BJ (cell line): Measurements from ENCODE around the gene AGBL5. TPM values are rescaled to one million over a fixed set of nuclear protein-coding genes. Genes with fewer than 3 reads are reported as not detected.

Experiments used
- CTCF ChIA-PET: fragments of 350-600 bp; formaldehyde crosslinking; extraction: SDS; loops from one replicate; lab custom pipeline; 2021; ENCODE audit warnings: antibody characterized with exemption, inconsistent platforms; lab: Yijun Ruan, JAX
- POLR2A ChIA-PET: fragments of 300-600 bp; sonication (Branson Sonifier 250); formaldehyde crosslinking; extraction: SDS; loops from one replicate; lab custom pipeline; 2021; ENCODE audit warnings: antibody characterized with exemption; lab: Charles Lee
- DNase-seq: peaks from one replicate; pipeline ENCODE4 v3.0.0-alpha.2; 2011; ENCODE audit warnings: low read depth
- H3K27me3 ChIP-seq: 2 replicates; pipeline ENCODE4 v1.6.0; 2011; ENCODE audit warnings: low read length; ENCODE audit not compliant: control insufficient read depth, insufficient read depth
- H3K36me3 ChIP-seq: 2 replicates; pipeline ENCODE4 v1.5.1; 2011; ENCODE audit warnings: low read length; ENCODE audit not compliant: control insufficient read depth, insufficient read depth
- H3K4me3 ChIP-seq: 2 replicates; pipeline ENCODE4 v1.5.1; 2011; ENCODE audit warnings: low read depth, mild to moderate bottlenecking, control low read depth, low read length
- CTCF ChIP-seq: IDR thresholded peaks from 2 replicates; pipeline ENCODE4 v1.5.1; 2011; ENCODE audit warnings: low read depth, mild to moderate bottlenecking, control low read depth, inconsistent platforms, low read length, moderate library complexity; ENCODE audit not compliant: insufficient read depth
- polyA plus RNA-seq: library from polyadenylated mRNA; depleted of rRNA; stranded (reverse); fragments of >200 nt; gene quantifications from 2 replicates; pipeline ENCODE4 v1.2.3, GENCODE V29; 2011

AGBL5 gene
- polyA plus RNA-seq, 1 experiment = 32.7 TPM

GRCh38 chr2:27024188-27024587, 27.3 kb upstream of the AGBL5 start:
- peaks cover 13% of the 10 kb centered on the region for H3K36me3 ChIP-seq
- CTCF ChIA-PET = interaction anchor here (0.5 to 2.1 kb wide), 2 partner anchors 61 to 1318 kb away, joined by 3 to 7 read pairs; no protein-coding TSS in a partner anchor
- 0 out of 2 replicates have a peak, but pooled peaks have one; percentile 4 for TF ChIP-seq CTCF
- POLR2A ChIA-PET = no interaction called here
- no peaks in the 10 kb centered on the region for H3K27me3 ChIP-seq
- DNase-seq = no peak
- H3K4me3 ChIP-seq = no peak overlapping the region

- DNase-seq = no peak
- Histone ChIP-seq H3K36me3 (peaks cover 13% of the 10 kb centered on the region), H3K4me3 (no peak overlapping the region), H3K27me3 (no peaks in the 10 kb centered on the region)
- TF ChIP-seq CTCF = no peak
- CTCF ChIA-PET = interaction anchor here (0.7 to 2.1 kb wide), 4 partner anchors 47 to 179 kb away, joined by 3 to 7 read pairs (median 4); no protein-coding TSS in a partner anchor
- POLR2A ChIA-PET = no interaction called here
Measured at GRCh38 chr2:27024812-27025211, 26.7 kb upstream of the AGBL5 start.

GRCh38 chr2:27025281-27025800, 26.1 kb upstream of the AGBL5 start:
- POLR2A ChIA-PET = no interaction called here
- Histone ChIP-seq H3K4me3 (no peak overlapping the region), H3K36me3 (peaks cover 13% of the 10 kb centered on the region), H3K27me3 (no peaks in the 10 kb centered on the region)
- CTCF ChIA-PET = interaction anchor here (0.7 to 2.1 kb wide), 4 partner anchors 48 to 179 kb away, joined by 3 to 7 read pairs (median 4); no protein-coding TSS in a partner anchor
- TF ChIP-seq CTCF = no peak
- DNase-seq = no peak

- no peak for TF ChIP-seq CTCF
- Histone ChIP-seq H3K36me3 (peaks cover 13% of the 10 kb centered on the region), H3K4me3 (no peak overlapping the region), H3K27me3 (no peaks in the 10 kb centered on the region)
- ChIA-PET POLR2A (no interaction called here), CTCF (interaction anchor here (1.2 to 2.1 kb wide), 4 partner anchors 9 to 65 kb away, joined by 3 to 7 read pairs (median 6); no protein-coding TSS in a partner anchor)
- no peak for DNase-seq
Measured at GRCh38 chr2:27025861-27026851, 25.3 kb upstream of the AGBL5 start.

GRCh38 chr2:27027211-27027651, 24.2 kb upstream of the AGBL5 start:
- H3K36me3 ChIP-seq = peaks cover 13% of the 10 kb centered on the region
- H3K4me3 ChIP-seq = no peak overlapping the region
- TF ChIP-seq CTCF = no peak
- DNase-seq = no peak
- H3K27me3 ChIP-seq = no peaks in the 10 kb centered on the region
- ChIA-PET CTCF (interaction anchor here (1.3 kb wide), 1 partner anchor 10 kb away, joined by 7 read pairs; no protein-coding TSS in a partner anchor), POLR2A (no interaction called here)
